ENCODE results near the gene CDH18. TPM values are rescaled to one million over a fixed set of nuclear protein-coding genes. Genes with fewer than 3 reads are reported as not detected.

The CDH18 gene
- total RNA-seq, 1 experiment from 2014 or later = 0.15 TPM

DNA sequence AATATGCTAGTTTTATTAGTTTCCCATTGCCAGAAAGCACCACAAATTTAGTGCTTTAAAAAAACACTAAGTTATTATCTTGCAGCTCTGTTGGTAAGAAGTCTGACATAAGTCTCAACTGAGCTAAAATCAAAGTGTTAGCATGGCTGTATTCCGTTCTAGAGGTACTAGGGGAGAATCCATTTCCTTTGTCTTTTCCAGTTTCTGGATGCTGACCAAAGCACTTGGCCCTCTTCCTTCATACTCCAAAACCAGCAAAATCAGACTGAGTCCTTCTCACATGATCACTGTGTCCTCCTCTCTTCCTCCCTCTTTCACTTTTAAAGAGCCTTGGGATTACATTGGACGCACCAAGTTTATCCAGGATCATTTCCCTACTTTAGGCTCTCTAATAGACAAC, 9.5 kb downstream of the CDH18 start:
- DNase-seq (no peak), ATAC-seq (no peak)
- Histone ChIP-seq H3K79me2 (ENCODE audit: low read length) (no peaks in the 10 kb centered on the region), H3K36me3 (ENCODE audit: low read depth, low read length) (no peaks in the 10 kb centered on the region), H3K27me3 (ENCODE audit: low read length) (no peaks in the 10 kb centered on the region), H3K27ac (ENCODE audit: low read length) (no peak overlapping the region), H3K4me3 (ENCODE audit: low read length) (no peak overlapping the region), H3K9me3 (ENCODE audit: low read length) (no peaks in the 10 kb centered on the region), H3F3A (ENCODE audit: low read length, unreplicated experiment) (no peaks in the 10 kb centered on the region), H4K20me1 (ENCODE audit: low read length) (no peaks in the 10 kb centered on the region), H3K4me2 (ENCODE audit: low read length) (no peak overlapping the region), H3K4me1 (ENCODE audit: insufficient read depth, low read length) (no peaks in the 10 kb centered on the region), H3K9me2 (replicated peaks; ENCODE audit: low read length) (no peaks in the 10 kb centered on the region), H3K9ac (ENCODE audit: low read length) (no peak overlapping the region), H2AFZ (ENCODE audit: low read length) (no peak overlapping the region)
- POLR2A ChIA-PET (ENCODE audit: unreplicated experiment) = no interaction called here
- no peak for TF ChIP-seq EZH2 (IDR thresholded peaks at IDR 0.05; ENCODE audit: low read length, unreplicated experiment)
- intact Hi-C loops (cut with micrococcal nuclease) = no loop called here
- no TSS peak for BruUV-seq (replicated peaks)
- CTCF ChIA-PET = no interaction called here

DNA sequence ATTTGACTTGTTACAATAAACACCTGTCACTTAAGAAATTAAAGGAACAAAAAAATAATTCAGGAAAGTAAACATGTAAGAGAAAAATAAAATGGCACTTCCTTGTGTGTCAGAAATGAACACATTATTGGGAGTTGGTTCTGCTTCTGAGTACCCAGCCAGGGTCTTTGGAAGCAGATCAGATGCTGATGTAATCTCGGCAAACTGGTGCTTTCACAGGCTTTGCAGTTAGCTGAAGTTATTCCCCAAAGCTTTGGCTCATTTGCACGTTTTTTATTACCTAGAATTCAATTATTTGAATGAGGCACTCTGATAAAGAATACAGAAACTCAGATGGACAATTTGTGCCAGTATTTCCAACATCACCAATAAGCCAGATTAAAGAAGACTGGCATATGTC, 10.9 kb downstream of the CDH18 start:
- ChIA-PET CTCF (no interaction called here), POLR2A (ENCODE audit: unreplicated experiment) (no interaction called here)
- H4K20me1 ChIP-seq (ENCODE audit: low read length) = no peaks in the 10 kb centered on the region
- DNase-seq = no peak
- H2AFZ ChIP-seq (ENCODE audit: low read length) = no peak overlapping the region
- H3K36me3 ChIP-seq (ENCODE audit: low read depth, low read length) = no peaks in the 10 kb centered on the region
- H3K27me3 ChIP-seq (ENCODE audit: low read length) = no peaks in the 10 kb centered on the region
- no peaks in the 10 kb centered on the region for H3K79me2 ChIP-seq (ENCODE audit: low read length)
- no peak overlapping the region for H3K4me3 ChIP-seq (ENCODE audit: low read length)
- no TSS peak for BruUV-seq (replicated peaks)
- no peaks in the 10 kb centered on the region for H3K4me1 ChIP-seq (ENCODE audit: insufficient read depth, low read length)
- H3K4me2 ChIP-seq (ENCODE audit: low read length) = no peak overlapping the region
- no peak for ATAC-seq
- intact Hi-C loops (cut with micrococcal nuclease) = no loop called here
- H3F3A ChIP-seq (ENCODE audit: low read length, unreplicated experiment) = no peaks in the 10 kb centered on the region
- no peak for TF ChIP-seq EZH2phosphoT487 (IDR thresholded peaks at IDR 0.05; ENCODE audit: borderline replicate concordance, low read length)
- TF ChIP-seq EZH2 (IDR thresholded peaks at IDR 0.05; ENCODE audit: low read length, unreplicated experiment) = no peak
- TF ChIP-seq, protein P1, sequence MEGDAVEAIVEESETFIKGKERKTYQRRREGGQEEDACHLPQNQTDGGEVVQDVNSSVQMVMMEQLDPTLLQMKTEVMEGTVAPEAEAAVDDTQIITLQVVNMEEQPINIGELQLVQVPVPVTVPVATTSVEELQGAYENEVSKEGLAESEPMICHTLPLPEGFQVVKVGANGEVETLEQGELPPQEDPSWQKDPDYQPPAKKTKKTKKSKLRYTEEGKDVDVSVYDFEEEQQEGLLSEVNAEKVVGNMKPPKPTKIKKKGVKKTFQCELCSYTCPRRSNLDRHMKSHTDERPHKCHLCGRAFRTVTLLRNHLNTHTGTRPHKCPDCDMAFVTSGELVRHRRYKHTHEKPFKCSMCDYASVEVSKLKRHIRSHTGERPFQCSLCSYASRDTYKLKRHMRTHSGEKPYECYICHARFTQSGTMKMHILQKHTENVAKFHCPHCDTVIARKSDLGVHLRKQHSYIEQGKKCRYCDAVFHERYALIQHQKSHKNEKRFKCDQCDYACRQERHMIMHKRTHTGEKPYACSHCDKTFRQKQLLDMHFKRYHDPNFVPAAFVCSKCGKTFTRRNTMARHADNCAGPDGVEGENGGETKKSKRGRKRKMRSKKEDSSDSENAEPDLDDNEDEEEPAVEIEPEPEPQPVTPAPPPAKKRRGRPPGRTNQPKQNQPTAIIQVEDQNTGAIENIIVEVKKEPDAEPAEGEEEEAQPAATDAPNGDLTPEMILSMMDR (conservative IDR thresholded peaks at IDR 0.05; ENCODE audit: low read depth, low read length) = no peak
- no peak overlapping the region for H3K9ac ChIP-seq (ENCODE audit: low read length)
- H3K27ac ChIP-seq (ENCODE audit: low read length) = no peak overlapping the region
- no peaks in the 10 kb centered on the region for H3K9me3 ChIP-seq (ENCODE audit: low read length)
- no peaks in the 10 kb centered on the region for H3K9me2 ChIP-seq (replicated peaks; ENCODE audit: low read length)

DNA sequence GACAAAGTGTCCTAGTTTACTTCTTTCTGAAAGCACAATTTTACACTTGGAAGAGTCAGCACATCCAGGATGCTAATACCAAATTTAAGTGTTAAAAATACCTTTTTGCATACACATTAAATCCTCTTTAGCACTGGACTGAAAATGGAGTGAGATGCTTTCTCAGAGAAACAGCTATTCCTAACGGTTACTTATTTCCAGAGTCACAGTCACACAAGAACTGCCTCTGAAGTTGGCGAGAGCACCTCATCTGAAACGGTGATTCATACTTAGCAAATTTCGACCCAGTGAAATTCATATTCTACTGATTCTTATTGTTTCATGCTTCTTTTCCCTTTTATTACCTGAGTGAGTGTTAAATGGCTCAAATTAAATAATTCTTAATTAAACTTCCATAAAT, 12.2 kb downstream of the CDH18 start:
- H3K27me3 ChIP-seq (ENCODE audit: low read length) = no peaks in the 10 kb centered on the region
- CTCF ChIA-PET = no interaction called here

More for the DNA sequence above, 12.2 kb downstream of the CDH18 start:
- Histone ChIP-seq H3K79me2 (ENCODE audit: low read length) (no peaks in the 10 kb centered on the region), H3K4me3 (ENCODE audit: low read length) (no peak overlapping the region), H3F3A (ENCODE audit: low read length, unreplicated experiment) (no peaks in the 10 kb centered on the region), H3K9ac (ENCODE audit: low read length) (no peak overlapping the region), H3K4me2 (ENCODE audit: low read length) (no peak overlapping the region), H3K9me3 (ENCODE audit: low read length) (no peaks in the 10 kb centered on the region), H3K27ac (ENCODE audit: low read length) (no peak overlapping the region), H3K36me3 (ENCODE audit: low read depth, low read length) (no peaks in the 10 kb centered on the region), H3K9me2 (replicated peaks; ENCODE audit: low read length) (no peaks in the 10 kb centered on the region), H4K20me1 (ENCODE audit: low read length) (no peaks in the 10 kb centered on the region), H3K4me1 (ENCODE audit: insufficient read depth, low read length) (no peaks in the 10 kb centered on the region), H2AFZ (ENCODE audit: low read length) (no peak overlapping the region)
- no TSS peak for BruUV-seq (replicated peaks)
- intact Hi-C loops (cut with micrococcal nuclease) = no loop called here
- peak; percentile 12 for DNase-seq
- no peak for ATAC-seq
- TF ChIP-seq EZH2phosphoT487 (IDR thresholded peaks at IDR 0.05; ENCODE audit: borderline replicate concordance, low read length) (no peak), EZH2 (IDR thresholded peaks at IDR 0.05; ENCODE audit: low read length, unreplicated experiment) (no peak)
- TF ChIP-seq, protein P1 (conservative IDR thresholded peaks at IDR 0.05; ENCODE audit: low read depth, low read length) = no peak
- POLR2A ChIA-PET (ENCODE audit: unreplicated experiment) = no interaction called here
